Measurements from ENCODE around the gene COX7B2. TPM values are rescaled to one million over a fixed set of nuclear protein-coding genes. Genes with fewer than 3 reads are reported as not detected.

Gene COX7B2
- total and polyA plus RNA-seq, 10 of the 15 experiments (the other 5 are each of a cell fraction or from before 2014, with no cell fraction given) = not detected

- TF ChIP-seq BCL3 (IDR thresholded peaks at IDR 0.05; ENCODE audit: borderline replicate concordance, insufficient read depth, low read depth, low read length, poor library complexity, severe bottlenecking) = no peak
- TF ChIP-seq SMAD1 (IDR thresholded peaks at IDR 0.05; ENCODE audit: low read depth, partially characterized antibody) = no peak
- TF ChIP-seq HSF1 (IDR thresholded peaks at IDR 0.05; ENCODE audit: low read depth, low read length) = no peak
- TF ChIP-seq HDAC6 (IDR thresholded peaks at IDR 0.05; ENCODE audit: unreplicated experiment) = no peak
- TF ChIP-seq TCF3 (IDR thresholded peaks at IDR 0.05; ENCODE audit: borderline replicate concordance, insufficient read depth, low read depth, low read length) = no peak
- TF ChIP-seq MTA3 (IDR thresholded peaks at IDR 0.05; ENCODE audit: borderline replicate concordance, low read length) = no peak
Observed at GRCh38 chr4:46946919-46947536, 38.0 kb upstream of the COX7B2 start (continued).

GRCh38 chr4:46945062-46945461 lies 36.0 kb upstream of the COX7B2 start:
- Histone ChIP-seq H4K20me1 (ENCODE audit: control insufficient read depth, insufficient read depth) (no peaks in the 10 kb centered on the region), H2AFZ (ENCODE audit: control insufficient read depth, low read depth, low read length) (no peak overlapping the region), H3K9me3 (replicated peaks; ENCODE audit: control insufficient read depth, insufficient read depth, low read length) (no peaks in the 10 kb centered on the region), H3K79me2 (ENCODE audit: control insufficient read depth, insufficient read depth, low read length) (no peaks in the 10 kb centered on the region), H3K27ac (ENCODE audit: control insufficient read depth, insufficient read depth) (no peak overlapping the region), H3K4me3 (no peak overlapping the region), H3K9ac (ENCODE audit: control insufficient read depth, insufficient read depth, low read length) (no peak overlapping the region), H3K4me1 (ENCODE audit: control insufficient read depth, insufficient read depth, low read length) (no peaks in the 10 kb centered on the region), H3K27me3 (replicated peaks in 1 of 2; ENCODE audit: control insufficient read depth in 2 of 2, insufficient read depth in 2 of 2, low read length in 1 of 2) (no peaks in the 10 kb centered on the region), H3K4me2 (ENCODE audit: control insufficient read depth, insufficient read depth) (no peak overlapping the region), H3K36me3 (ENCODE audit: control insufficient read depth in 2 of 2, insufficient read depth in 2 of 2, low read length in 1 of 2) (no peaks in the 10 kb centered on the region)
- BruUV-seq (replicated peaks) = no TSS peak
- in situ Hi-C loops (cut with MboI) (no loop called here), intact Hi-C loops (cut with micrococcal nuclease; ENCODE audit: unreplicated experiment) (no loop called here)
- ATAC-seq (no peak), FAIRE-seq (no peak), DNase-seq (ENCODE audit: low read depth, low spot score) (no peak)
- TF ChIP-seq PKNOX1 (IDR thresholded peaks at IDR 0.05) = no peak
- no peak for TF ChIP-seq POU2F2 (IDR thresholded peaks at IDR 0.05; ENCODE audit: borderline replicate concordance, low read depth, low read length)
- TF ChIP-seq PML (IDR thresholded peaks at IDR 0.05; ENCODE audit: low read length) = no peak
- no peak for TF ChIP-seq MAX (IDR thresholded peaks at IDR 0.05; ENCODE audit: low read depth, low read length)
- no peak for TF ChIP-seq FOXK2 (IDR thresholded peaks at IDR 0.05)
- no peak for TF ChIP-seq RUNX3 (IDR thresholded peaks at IDR 0.05; ENCODE audit: low read length)
- SMC1A ChIA-PET (ENCODE audit: uncharacterized antibody, unreplicated experiment) = interaction anchor here (0.7 to 2.8 kb wide), 13 partner anchors 9 to 438 kb away, joined by 3 to 15 read pairs (median 4); no protein-coding TSS in a partner anchor
- CTCF ChIA-PET = interaction anchor here (0.5 to 1.7 kb wide), 9 partner anchors 9 to 989 kb away, joined by 3 to 9 read pairs (median 3); no protein-coding TSS in a partner anchor
- POLR2A ChIA-PET = interaction anchor here (0.5 kb wide), 1 partner anchor 31 kb away, joined by 4 read pairs; no protein-coding TSS in a partner anchor
- RAD21 ChIA-PET (ENCODE audit: unreplicated experiment) = interaction anchor here (1.0 kb wide), 1 partner anchor 66 kb away, joined by 3 read pairs; no protein-coding TSS in a partner anchor
